ENCODE results near the gene SHOX. TPM values are rescaled to one million over a fixed set of nuclear protein-coding genes. Genes with fewer than 3 reads are reported as not detected.
"Not testable (repeated sequence)": the region's sequence is repeated elsewhere in the genome, so short reads cannot be mapped to it uniquely, and the experiment has no call there.

SHOX gene
- total RNA-seq, 1 experiment from 2014 or later = not detected

DNA sequence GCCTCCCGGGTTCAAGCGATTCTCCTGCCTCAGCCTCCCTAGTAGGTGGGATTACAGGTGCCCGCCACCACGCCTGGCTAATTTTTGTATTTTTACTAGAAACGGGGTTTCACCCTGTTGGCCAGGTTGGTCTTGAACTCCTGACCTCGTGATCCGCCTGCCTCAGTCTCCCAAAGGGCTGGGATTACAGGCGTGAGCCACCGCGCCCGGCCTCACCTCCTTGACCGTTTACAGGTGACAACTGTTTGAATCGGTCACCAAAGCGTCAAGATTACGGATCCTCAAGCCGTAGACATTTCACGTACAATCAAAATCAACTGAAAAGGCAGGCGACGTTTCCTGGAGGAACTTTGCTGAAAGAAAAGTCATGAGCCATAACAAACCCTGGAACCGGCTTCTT, 41.3 kb upstream of the SHOX start:
- RAD21 ChIA-PET (ENCODE audit: low non-redundant PET in 1 of 2, low total read pairs in 2 of 2, uncharacterized antibody in 2 of 2, unreplicated experiment in 2 of 2) = not testable (repeated sequence)

DNA sequence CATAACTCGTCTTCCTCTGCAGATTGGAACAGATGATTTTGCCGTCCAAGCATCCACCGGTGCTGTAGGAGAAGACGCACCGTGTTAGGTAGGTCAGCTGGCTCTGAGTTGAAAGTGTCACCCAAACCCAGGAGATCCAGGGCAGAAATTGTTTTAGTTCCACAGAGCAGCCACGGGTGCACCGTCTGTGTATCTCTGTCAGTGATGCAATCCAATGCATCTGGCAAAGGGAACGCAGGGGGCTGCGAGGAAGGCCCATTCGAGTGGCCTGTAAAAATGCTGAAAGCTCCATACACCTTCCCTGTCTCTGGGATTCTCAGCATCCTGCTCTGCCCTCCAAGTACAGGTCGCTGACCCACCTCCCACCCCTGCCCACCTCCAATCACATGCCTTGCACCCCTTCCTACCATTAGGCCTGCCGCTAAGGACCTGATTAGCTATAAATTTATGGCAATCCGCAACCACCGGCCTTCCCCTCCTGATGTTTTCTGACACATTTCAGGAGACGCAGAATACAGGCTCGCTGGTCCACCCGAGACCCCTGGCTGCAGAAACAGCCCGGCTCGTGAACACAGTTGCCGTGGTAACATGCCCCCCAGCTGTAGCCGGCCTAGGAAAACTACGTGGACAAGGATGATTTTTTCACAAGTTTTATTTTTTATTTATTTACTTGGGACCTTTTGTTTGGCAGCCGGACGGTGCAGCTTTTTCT, 39.7 kb upstream of the SHOX start:
- ChIA-PET CTCF (no interaction called here), POLR2A (no interaction called here), RAD21 (ENCODE audit: low non-redundant PET in 1 of 2, low total read pairs in 2 of 2, uncharacterized antibody in 2 of 2, unreplicated experiment in 2 of 2) (no interaction called here)
- Histone ChIP-seq H3K27ac (ENCODE audit: low read depth, low read length) (no peak overlapping the region), H2AFZ (ENCODE audit: low read depth, low read length, poor library complexity, severe bottlenecking) (no peak overlapping the region), H3K4me1 (ENCODE audit: control insufficient read depth in 1 of 2, insufficient read depth in 2 of 2, low read length in 2 of 2) (no peaks in the 10 kb centered on the region), H4K20me1 (ENCODE audit: insufficient read depth) (no peaks in the 10 kb centered on the region), H3K36me3 (ENCODE audit: control insufficient read depth in 1 of 2, insufficient read depth in 2 of 2, low read length in 2 of 2) (no peaks in the 10 kb centered on the region), H3K9me3 (ENCODE audit: control insufficient read depth in 1 of 2, insufficient read depth in 1 of 2, low read depth in 1 of 2, low read length in 2 of 2) (no peaks in the 10 kb centered on the region), H3K9ac (ENCODE audit: low read length) (no peak overlapping the region), H3K9me2 (ENCODE audit: insufficient read depth) (no peaks in the 10 kb centered on the region), H3K79me2 (ENCODE audit: insufficient read depth, low read length) (no peaks in the 10 kb centered on the region), H3K4me3 (replicated peaks in 1 of 2; ENCODE audit: low read depth in 1 of 2, low read length in 2 of 2) (no peak overlapping the region), H3K27me3 (ENCODE audit: insufficient read depth, low read length) (no peaks in the 10 kb centered on the region), H3K4me2 (ENCODE audit: low read length) (no peak overlapping the region)
- intact Hi-C loops (cut with micrococcal nuclease) = no loop called here
- ATAC-seq = no peak
- BruUV-seq (replicated peaks) = no TSS peak
- no peak for DNase-seq (ENCODE audit: low read depth, low spot score)
- TF ChIP-seq SRF (IDR thresholded peaks at IDR 0.05; ENCODE audit: low read depth) = no peak
- TF ChIP-seq EZH2 (IDR thresholded peaks at IDR 0.05) = no peak
- no peak for TF ChIP-seq SP1 (IDR thresholded peaks at IDR 0.05; ENCODE audit: low read depth)
- TF ChIP-seq POLR2A (IDR thresholded peaks at IDR 0.05; ENCODE audit: borderline replicate concordance, extremely low read depth, insufficient read depth, insufficient read length) = no peak
- no peak for TF ChIP-seq EZH2phosphoT487 (IDR thresholded peaks at IDR 0.05; ENCODE audit: borderline replicate concordance)
- no peak for TF ChIP-seq FOSL1 (IDR thresholded peaks at IDR 0.05; ENCODE audit: low read depth)
- TF ChIP-seq ZNF274 (IDR thresholded peaks at IDR 0.05; ENCODE audit: low read depth, low read length) = no peak
- no peak for TF ChIP-seq ELF1 (IDR thresholded peaks at IDR 0.05; ENCODE audit: borderline replicate concordance, low read depth)
- no peak for TF ChIP-seq ZBTB33 (IDR thresholded peaks at IDR 0.05; ENCODE audit: extremely low read depth, insufficient replicate concordance, low read length)
- TF ChIP-seq JUND (IDR thresholded peaks at IDR 0.05) = no peak
- no peak for TF ChIP-seq SIN3A (IDR thresholded peaks at IDR 0.05; ENCODE audit: low read depth)
- TF ChIP-seq, protein P1, sequence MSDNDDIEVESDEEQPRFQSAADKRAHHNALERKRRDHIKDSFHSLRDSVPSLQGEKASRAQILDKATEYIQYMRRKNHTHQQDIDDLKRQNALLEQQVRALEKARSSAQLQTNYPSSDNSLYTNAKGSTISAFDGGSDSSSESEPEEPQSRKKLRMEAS (IDR thresholded peaks at IDR 0.05) = no peak
- TF ChIP-seq TCF7L2 (IDR thresholded peaks at IDR 0.05; ENCODE audit: borderline replicate concordance, extremely low read depth, insufficient read depth, insufficient read length) = no peak
- TF ChIP-seq, protein P2, sequence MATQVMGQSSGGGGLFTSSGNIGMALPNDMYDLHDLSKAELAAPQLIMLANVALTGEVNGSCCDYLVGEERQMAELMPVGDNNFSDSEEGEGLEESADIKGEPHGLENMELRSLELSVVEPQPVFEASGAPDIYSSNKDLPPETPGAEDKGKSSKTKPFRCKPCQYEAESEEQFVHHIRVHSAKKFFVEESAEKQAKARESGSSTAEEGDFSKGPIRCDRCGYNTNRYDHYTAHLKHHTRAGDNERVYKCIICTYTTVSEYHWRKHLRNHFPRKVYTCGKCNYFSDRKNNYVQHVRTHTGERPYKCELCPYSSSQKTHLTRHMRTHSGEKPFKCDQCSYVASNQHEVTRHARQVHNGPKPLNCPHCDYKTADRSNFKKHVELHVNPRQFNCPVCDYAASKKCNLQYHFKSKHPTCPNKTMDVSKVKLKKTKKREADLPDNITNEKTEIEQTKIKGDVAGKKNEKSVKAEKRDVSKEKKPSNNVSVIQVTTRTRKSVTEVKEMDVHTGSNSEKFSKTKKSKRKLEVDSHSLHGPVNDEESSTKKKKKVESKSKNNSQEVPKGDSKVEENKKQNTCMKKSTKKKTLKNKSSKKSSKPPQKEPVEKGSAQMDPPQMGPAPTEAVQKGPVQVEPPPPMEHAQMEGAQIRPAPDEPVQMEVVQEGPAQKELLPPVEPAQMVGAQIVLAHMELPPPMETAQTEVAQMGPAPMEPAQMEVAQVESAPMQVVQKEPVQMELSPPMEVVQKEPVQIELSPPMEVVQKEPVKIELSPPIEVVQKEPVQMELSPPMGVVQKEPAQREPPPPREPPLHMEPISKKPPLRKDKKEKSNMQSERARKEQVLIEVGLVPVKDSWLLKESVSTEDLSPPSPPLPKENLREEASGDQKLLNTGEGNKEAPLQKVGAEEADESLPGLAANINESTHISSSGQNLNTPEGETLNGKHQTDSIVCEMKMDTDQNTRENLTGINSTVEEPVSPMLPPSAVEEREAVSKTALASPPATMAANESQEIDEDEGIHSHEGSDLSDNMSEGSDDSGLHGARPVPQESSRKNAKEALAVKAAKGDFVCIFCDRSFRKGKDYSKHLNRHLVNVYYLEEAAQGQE (IDR thresholded peaks at IDR 0.05; ENCODE audit: low read depth) = no peak
- no peak for TF ChIP-seq POLR2AphosphoS5 (IDR thresholded peaks at IDR 0.05; ENCODE audit: low read depth, low read length)

More for the DNA sequence above, 41.3 kb upstream of the SHOX start:
- H4K20me1 ChIP-seq (ENCODE audit: insufficient read depth); H3K27ac ChIP-seq (ENCODE audit: low read depth, low read length); POLR2A ChIA-PET; H3K4me3 ChIP-seq (replicated peaks in 1 of 2; ENCODE audit: low read depth in 1 of 2, low read length in 2 of 2); H3K79me2 ChIP-seq (ENCODE audit: insufficient read depth, low read length); BruUV-seq (replicated peaks); CTCF ChIA-PET; intact Hi-C loops (cut with micrococcal nuclease); H3K4me1 ChIP-seq (ENCODE audit: control insufficient read depth in 1 of 2, insufficient read depth in 2 of 2, low read length in 2 of 2); ATAC-seq; H3K27me3 ChIP-seq (ENCODE audit: insufficient read depth, low read length); H3K4me2 ChIP-seq (ENCODE audit: low read length); H2AFZ ChIP-seq (ENCODE audit: low read depth, low read length, poor library complexity, severe bottlenecking); H3K9me2 ChIP-seq (ENCODE audit: insufficient read depth); H3K9ac ChIP-seq (ENCODE audit: low read length); DNase-seq (ENCODE audit: low read depth, low spot score); H3K36me3 ChIP-seq (ENCODE audit: control insufficient read depth in 1 of 2, insufficient read depth in 2 of 2, low read length in 2 of 2); H3K9me3 ChIP-seq (ENCODE audit: control insufficient read depth in 1 of 2, insufficient read depth in 1 of 2, low read depth in 1 of 2, low read length in 2 of 2): not testable (repeated sequence)
